HL-60 (cell line): ENCODE results near the gene MAP2K5.

ENCODE experiments used
- DNase-seq, 2 experiments: peaks; one replicate each; pipeline ENCODE4 v3.0.0-alpha.2; 2010 to 2020; ENCODE audit warnings: low read depth in 1 of 2, low spot score in 1 of 2
- H3K27ac ChIP-seq: fragments of 250-450 bp; sonication (Bioruptor Pico); replicated peaks from 2 replicates; pipeline ENCODE4 v1.5.1; 2020; ENCODE audit warnings: mild to moderate bottlenecking, moderate library complexity
- H3K27me3 ChIP-seq: fragments of 250-450 bp; sonication (Bioruptor Pico); 2 replicates; pipeline ENCODE4 v1.5.1; 2021; ENCODE audit warnings: mild to moderate bottlenecking, moderate library complexity; ENCODE audit not compliant: insufficient read depth, poor library complexity, severe bottlenecking
- H3K4me3 ChIP-seq: replicated peaks from 2 replicates; pipeline ENCODE4 v1.5.1; 2011; ENCODE audit warnings: mild to moderate bottlenecking, control low read depth, low read length; ENCODE audit not compliant: insufficient read depth
- CTCF ChIP-seq: IDR thresholded peaks from one replicate; pipeline ENCODE4 v1.5.1; 2011; ENCODE audit warnings: low read length, control low read depth, inconsistent platforms; ENCODE audit not compliant: insufficient read depth
- GABPA ChIP-seq: IDR thresholded peaks from 2 replicates; pipeline ENCODE4 v1.6.1; 2012; ENCODE audit warnings: low read depth
- POLR2AphosphoS5 ChIP-seq: IDR thresholded peaks from 2 replicates; pipeline ENCODE4 v1.6.1; 2012; ENCODE audit warnings: low read depth
- REST ChIP-seq: IDR thresholded peaks from 2 replicates; pipeline ENCODE4 v1.6.1; 2012; ENCODE audit warnings: low read depth; ENCODE audit not compliant: insufficient replicate concordance
- SPI1 ChIP-seq: IDR thresholded peaks from 2 replicates; pipeline ENCODE4 v1.6.1; 2012; ENCODE audit warnings: low read depth, mild to moderate bottlenecking, borderline replicate concordance

Gene MAP2K5

GRCh38 chr15:67512933-67513714 lies 29.4 kb upstream of the MAP2K5 start:
- Histone ChIP-seq H3K27ac (no peak overlapping the region), H3K4me3 (no peak overlapping the region), H3K27me3 (no peaks in the 10 kb centered on the region)
- no peak for DNase-seq
- TF ChIP-seq SPI1: no peak
- TF ChIP-seq CTCF: no peak
- no peak for TF ChIP-seq REST
- TF ChIP-seq GABPA: no peak
- no peak for TF ChIP-seq POLR2AphosphoS5

- no peak for DNase-seq
- H3K27me3 ChIP-seq: no peaks in the 10 kb centered on the region
- TF ChIP-seq GABPA: no peak
- no peak for TF ChIP-seq CTCF
- TF ChIP-seq SPI1: no peak
- no peak for TF ChIP-seq POLR2AphosphoS5
- no peak for TF ChIP-seq REST
- H3K27ac ChIP-seq: no peak overlapping the region
- no peak overlapping the region for H3K4me3 ChIP-seq
Observed at GRCh38 chr15:67515090-67515489, 27.4 kb upstream of the MAP2K5 start.

GRCh38 chr15:67515557-67515956 lies 26.9 kb upstream of the MAP2K5 start:
- TF ChIP-seq SPI1: no peak
- TF ChIP-seq GABPA: no peak
- Histone ChIP-seq H3K4me3 (no peak overlapping the region), H3K27ac (no peak overlapping the region), H3K27me3 (no peaks in the 10 kb centered on the region)
- no peak for DNase-seq

GRCh38 chr15:67520321-67521028 lies 22.0 kb upstream of the MAP2K5 start:
- Histone ChIP-seq H3K27me3 (no peaks in the 10 kb centered on the region), H3K27ac (peak overlapping the region; percentile 81), H3K4me3 (peak overlapping the region; percentile 59)
- no peak for DNase-seq
- TF ChIP-seq SPI1 (peak; percentile 70; the same call in 1 of the 2 replicates), CTCF (no peak), GABPA (no peak), POLR2AphosphoS5 (peak; percentile 43; the same call in 1 of the 2 replicates), REST (no peak)
